CD4-positive, alpha-beta memory T cell (primary cell): ENCODE data around the gene TMEM161A. TPM values are rescaled to one million over a fixed set of nuclear protein-coding genes. Genes with fewer than 3 reads are reported as not detected.
A peak's percentile ranks its signal among the peaks of the same experiment; 100 is the strongest.

ENCODE experiments used
- CTCF ChIA-PET: fragments of 350-600 bp; sonication (Branson Sonifier 250); formaldehyde crosslinking; loops from one replicate; lab custom pipeline; 2021; ENCODE audit warnings: inconsistent platforms; ENCODE audit not compliant: partially characterized antibody; lab: Charles Lee
- POLR2A ChIA-PET: fragments of 350-600 bp; sonication (Branson Sonifier 250); formaldehyde crosslinking; loops from one replicate; lab custom pipeline; 2021; ENCODE audit not compliant: partially characterized antibody; lab: Charles Lee
- DNase-seq, 5 donors: peaks; one replicate each; pipeline versions ENCODE4 v3.0.0 to v3.0.0-alpha.2; 2020 to 2022; ENCODE audit warnings: mixed read lengths in 1 of 5
- H3K27ac ChIP-seq: one replicate; pipeline ENCODE4 v1.7.0; 2013; ENCODE audit warnings: low read depth, low read length
- H3K27me3 ChIP-seq: 2 replicates; pipeline ENCODE4 v1.7.0; 2013; ENCODE audit warnings: mild to moderate bottlenecking, low read length, moderate library complexity; ENCODE audit not compliant: insufficient read depth
- H3K36me3 ChIP-seq: 2 replicates; pipeline ENCODE4 v1.7.0; 2013; ENCODE audit warnings: mild to moderate bottlenecking, low read length, moderate library complexity; ENCODE audit not compliant: insufficient read depth
- H3K4me1 ChIP-seq: 2 replicates; pipeline ENCODE4 v1.7.0; 2013; ENCODE audit warnings: mild to moderate bottlenecking, low read length, moderate library complexity; ENCODE audit not compliant: insufficient read depth
- H3K4me3 ChIP-seq, 2 donors: one replicate each; pipeline ENCODE4 v1.7.0; 2013; ENCODE audit warnings: low read length in 2 of 2, mild to moderate bottlenecking in 1 of 2
- H3K9me3 ChIP-seq, 2 donors: one replicate each; pipeline ENCODE4 v1.7.0; 2013; ENCODE audit warnings: low read length in 2 of 2, control low read depth in 1 of 2; ENCODE audit not compliant: control insufficient read depth in 1 of 2
- H3K27ac Mint-ChIP-seq, 7 donors: one replicate each; pipeline ENCODE4 v1.8.0; 2020 to 2021; ENCODE audit warnings: mixed read lengths in 7 of 7, mild to moderate bottlenecking in 6 of 7, inconsistent platforms in 3 of 7, moderate library complexity in 3 of 7
- H3K27me3 Mint-ChIP-seq, 2 donors: one replicate each; pipeline ENCODE4 v1.8.0; 2020 to 2021; ENCODE audit warnings: mixed read lengths in 2 of 2
- H3K36me3 Mint-ChIP-seq, 2 donors: one replicate each; pipeline ENCODE4 v1.8.0; 2020 to 2021; ENCODE audit warnings: mixed read lengths in 2 of 2, inconsistent platforms in 1 of 2, mild to moderate bottlenecking in 1 of 2
- H3K4me1 Mint-ChIP-seq, 4 donors: one replicate each; pipeline ENCODE4 v1.8.0; 2020 to 2021; ENCODE audit warnings: mixed read lengths in 4 of 4, mild to moderate bottlenecking in 1 of 4
- H3K4me3 Mint-ChIP-seq, 8 donors: one replicate each; pipeline ENCODE4 v1.8.0; 2020 to 2021; ENCODE audit warnings: mixed read lengths in 8 of 8, mild to moderate bottlenecking in 7 of 8, moderate library complexity in 6 of 8, inconsistent platforms in 3 of 8
- H3K9me3 Mint-ChIP-seq, 8 donors: one replicate each; pipeline ENCODE4 v1.8.0; 2020 to 2021; ENCODE audit warnings: mixed read lengths in 8 of 8, mild to moderate bottlenecking in 5 of 8, inconsistent platforms in 3 of 8, moderate library complexity in 1 of 8
- intact Hi-C: fragments of 100-400 bp; cut with micrococcal nuclease; formaldehyde crosslinking; loops from one replicate; pipeline ENCODE4 v1.15.1; 2023
- polyA plus RNA-seq, 2 donors: library from polyadenylated mRNA; unstranded; fragments of 300-500 nt; fragmentation: Illumina TruSeq; gene quantifications; one replicate each; pipeline ENCODE4 v1.2.3, GENCODE V29; 2021
- total RNA-seq, 2 experiments: library from RNA; stranded (reverse); gene quantifications; one replicate each; pipeline ENCODE4 v1.2.3, GENCODE V29; 2021

Gene TMEM161A
- total RNA-seq: 10 to 100 TPM; 22.5 to 25.1 TPM
- polyA plus RNA-seq: 10 to 100 TPM; 17.0 to 31.2 TPM

- POLR2A ChIA-PET: interaction anchor here (1.2 kb wide), 1 partner anchor 75 kb away, joined by 3 read pairs; the partner anchor contains the start of gene SLC25A42
- intact Hi-C loops: loop anchor here (2.0 to 5.0 kb wide), 4 partner anchors 54 to 220 kb away; partner anchors contain the start of genes BORCS8, COPE, DDX49 and MAU2
- peak; percentile 93 to 97 (median 94) for DNase-seq
- H3K4me3 Mint-ChIP-seq: peak within 1 kb of the TSS; percentile 91 to 99 (median 98)
- peaks cover 10 to 32% (median 21%) of the 10 kb centered on the region in 4 donors for H3K4me1 Mint-ChIP-seq
- H3K4me1 ChIP-seq: peaks cover 28% of the 10 kb centered on the region
- peak within 1 kb of the TSS; percentile 71 for H3K27ac ChIP-seq
- H3K9me3 Mint-ChIP-seq: no peaks in the 10 kb centered on the region
- no peaks in the 10 kb centered on the region for H3K27me3 Mint-ChIP-seq
- no peaks in the 10 kb centered on the region for H3K36me3 ChIP-seq
- CTCF ChIA-PET: interaction anchor here (0.9 to 6.2 kb wide), 4 partner anchors 71 to 87 kb away, joined by 3 to 60 read pairs (median 8); no protein-coding TSS in a partner anchor
- H3K4me3 ChIP-seq: peak within 1 kb of the TSS; percentile 80 to 85
- no peaks in the 10 kb centered on the region for H3K27me3 ChIP-seq
- peak within 1 kb of the TSS; percentile 76 to 99 (median 96) for H3K27ac Mint-ChIP-seq
- H3K9me3 ChIP-seq: no peaks in the 10 kb centered on the region
- H3K36me3 Mint-ChIP-seq: peaks cover 1 to 3% of the 10 kb centered on the region in 2 donors
Measured at GRCh38 chr19:19138109-19138981, at the start of gene TMEM161A. TSS of gene TMEM161A (minus strand) at chr19:19138478. CDS start at chr19:19138428, 50 bp downstream.

GRCh38 chr19:19186742-19187141 is 48.5 kb upstream of the TMEM161A start:
- peaks cover 11 to 40% (median 27%) of the 10 kb centered on the region in 4 donors for H3K4me1 Mint-ChIP-seq
- CTCF ChIA-PET: interaction anchor here (1.1 to 4.7 kb wide), 2 partner anchors 39 to 305 kb away, joined by 5 to 22 read pairs; no protein-coding TSS in a partner anchor

GRCh38 chr19:19185853-19186740 is 47.8 kb upstream of the TMEM161A start:
- Mint-ChIP-seq H3K9me3 (no peaks in the 10 kb centered on the region), H3K36me3 (peaks cover 22 to 24% of the 10 kb centered on the region in 2 donors), H3K27me3 (no peaks in the 10 kb centered on the region), H3K4me3 (peak overlapping the region in 2 of 8 donors; percentile 29 to 52), H3K27ac (peak overlapping the region in 5 of 7 donors; percentile 55 to 81 (median 65)), H3K4me1 (peaks cover 11 to 33% (median 24%) of the 10 kb centered on the region in 4 donors)
- Histone ChIP-seq H3K27me3 (no peaks in the 10 kb centered on the region), H3K27ac (no peak overlapping the region), H3K36me3 (peaks cover 3% of the 10 kb centered on the region), H3K4me3 (no peak overlapping the region), H3K4me1 (peaks cover 21% of the 10 kb centered on the region), H3K9me3 (no peaks in the 10 kb centered on the region)
- intact Hi-C loops: loop anchor here (1.0 kb wide), 3 partner anchors 39 to 304 kb away; partner anchors contain the start of genes MAU2 and SUGP1
- ChIA-PET POLR2A (interaction anchor here (1.0 kb wide), 1 partner anchor 304 kb away, joined by 4 read pairs; no protein-coding TSS in a partner anchor), CTCF (interaction anchor here (0.6 to 4.7 kb wide), 7 partner anchors 9 to 305 kb away, joined by 3 to 22 read pairs (median 4); partner anchors contain the start of gene NR2C2AP)
- DNase-seq: peak; percentile 64 to 69 (median 66)

More at GRCh38 chr19:19186742-19187141, 48.5 kb upstream of the TMEM161A start:
- peaks cover 19 to 22% of the 10 kb centered on the region in 2 donors for H3K36me3 Mint-ChIP-seq
- Histone ChIP-seq H3K27ac (no peak overlapping the region), H3K36me3 (peaks cover 3% of the 10 kb centered on the region), H3K4me3 (no peak overlapping the region), H3K27me3 (no peaks in the 10 kb centered on the region), H3K4me1 (peaks cover 26% of the 10 kb centered on the region), H3K9me3 (no peaks in the 10 kb centered on the region)
- peak overlapping the region in 1 of 8 donors; percentile 41 for H3K4me3 Mint-ChIP-seq
- peak overlapping the region in 4 of 7 donors; percentile 10 to 74 (median 37) for H3K27ac Mint-ChIP-seq
- H3K27me3 Mint-ChIP-seq: no peaks in the 10 kb centered on the region
- intact Hi-C loops: loop anchor here (1.0 kb wide), 3 partner anchors 39 to 304 kb away; partner anchors contain the start of genes MAU2 and SUGP1
- H3K9me3 Mint-ChIP-seq: no peaks in the 10 kb centered on the region
- POLR2A ChIA-PET: no interaction called here
- DNase-seq: no peak

GRCh38 chr19:19181488-19181998 is 43.3 kb upstream of the TMEM161A start:
- H3K27ac ChIP-seq: no peak overlapping the region
- H3K27ac Mint-ChIP-seq: no peak overlapping the region
- peaks cover 4 to 7% (median 6%) of the 10 kb centered on the region in 4 donors for H3K4me1 Mint-ChIP-seq
- no peaks in the 10 kb centered on the region for H3K9me3 Mint-ChIP-seq
- ChIA-PET POLR2A (no interaction called here), CTCF (no interaction called here)
- no peaks in the 10 kb centered on the region for H3K9me3 ChIP-seq
- H3K4me1 ChIP-seq: no peaks in the 10 kb centered on the region
- no peaks in the 10 kb centered on the region for H3K27me3 Mint-ChIP-seq
- H3K36me3 ChIP-seq: peaks cover 3% of the 10 kb centered on the region
- no peak for DNase-seq
- peaks cover 30 to 43% of the 10 kb centered on the region in 2 donors for H3K36me3 Mint-ChIP-seq
- no peaks in the 10 kb centered on the region for H3K27me3 ChIP-seq
- no peak overlapping the region for H3K4me3 Mint-ChIP-seq
- no peak overlapping the region for H3K4me3 ChIP-seq
- intact Hi-C loops: no loop called here

- POLR2A ChIA-PET: interaction anchor here (1.0 kb wide), 1 partner anchor 12 kb away, joined by 3 read pairs; the partner anchor contains the start of gene BORCS8
- Histone ChIP-seq H3K4me3 (no peak overlapping the region), H3K9me3 (no peaks in the 10 kb centered on the region), H3K27ac (no peak overlapping the region), H3K4me1 (no peaks in the 10 kb centered on the region), H3K27me3 (no peaks in the 10 kb centered on the region), H3K36me3 (peaks cover 3% of the 10 kb centered on the region)
- Mint-ChIP-seq H3K27ac (peak overlapping the region in 1 of 7 donors; percentile 19), H3K36me3 (peaks cover 24 to 43% of the 10 kb centered on the region in 2 donors), H3K9me3 (no peaks in the 10 kb centered on the region), H3K27me3 (no peaks in the 10 kb centered on the region), H3K4me1 (peaks cover 0 to 3% (median under 1%) of the 10 kb centered on the region in 4 donors), H3K4me3 (no peak overlapping the region)
- no peak for DNase-seq
- intact Hi-C loops: no loop called here
- CTCF ChIA-PET: no interaction called here
Measured at GRCh38 chr19:19179548-19180441, 41.5 kb upstream of the TMEM161A start.

GRCh38 chr19:19176950-19177349 is 38.7 kb upstream of the TMEM161A start:
- H3K4me3 Mint-ChIP-seq: no peak overlapping the region
- Histone ChIP-seq H3K9me3 (no peaks in the 10 kb centered on the region), H3K36me3 (no peaks in the 10 kb centered on the region), H3K4me3 (no peak overlapping the region), H3K27ac (no peak overlapping the region), H3K4me1 (no peaks in the 10 kb centered on the region), H3K27me3 (no peaks in the 10 kb centered on the region)
- peaks cover 0 to 2% (median under 1%) of the 10 kb centered on the region in 4 donors for H3K4me1 Mint-ChIP-seq
- peaks cover 13 to 34% of the 10 kb centered on the region in 2 donors for H3K36me3 Mint-ChIP-seq
- no peaks in the 10 kb centered on the region for H3K27me3 Mint-ChIP-seq
- CTCF ChIA-PET: interaction anchor here (1.3 to 2.5 kb wide), 2 partner anchors 10 to 31 kb away, joined by 4 to 9 read pairs; no protein-coding TSS in a partner anchor
- POLR2A ChIA-PET: no interaction called here
- H3K27ac Mint-ChIP-seq: no peak overlapping the region
- no peak for DNase-seq
- H3K9me3 Mint-ChIP-seq: no peaks in the 10 kb centered on the region
- intact Hi-C loops: no loop called here
